ENCODE data around the gene MYO5B.

- no peak for TF ChIP-seq REST (IDR thresholded peaks at IDR 0.05; ENCODE audit: low read depth)
- TF ChIP-seq EGR1 (IDR thresholded peaks at IDR 0.05; ENCODE audit: low read depth), result no peak
- TF ChIP-seq CTCF (IDR thresholded peaks at IDR 0.05 in 2 of 3, conservative IDR thresholded peaks at IDR 0.05 in 1 of 3; ENCODE audit: borderline replicate concordance in 1 of 3, insufficient read depth in 1 of 3, low read depth in 2 of 3, low read length in 2 of 3), result no peak
- no peak for TF ChIP-seq SP1 (IDR thresholded peaks at IDR 0.05; ENCODE audit: low read depth)
- TF ChIP-seq POLR2A (IDR thresholded peaks at IDR 0.05; ENCODE audit: borderline replicate concordance, extremely low read depth, insufficient read depth, insufficient read length), result no peak
- no peak for TF ChIP-seq EZH2phosphoT487 (IDR thresholded peaks at IDR 0.05; ENCODE audit: borderline replicate concordance)
- no peak for TF ChIP-seq EZH2 (IDR thresholded peaks at IDR 0.05)
- no peak for TF ChIP-seq ZNF274 (IDR thresholded peaks at IDR 0.05; ENCODE audit: low read depth, low read length)
- no peak for TF ChIP-seq MAX (IDR thresholded peaks at IDR 0.05)
- no peak for TF ChIP-seq POLR2AphosphoS5 (IDR thresholded peaks at IDR 0.05; ENCODE audit: low read depth, low read length)
Observed at GRCh38 chr18:49931760-49932159, 263.2 kb downstream of the MYO5B start.
